DMS 273 treated with DMSO at 0.1 percent for 48 hours (cell line): ENCODE measurements around the gene SHOC2.

Source experiments
- DNase-seq: peaks from one replicate; lab custom pipeline; 2025; lab: John Stamatoyannopoulos, UW

Gene SHOC2

DNA sequence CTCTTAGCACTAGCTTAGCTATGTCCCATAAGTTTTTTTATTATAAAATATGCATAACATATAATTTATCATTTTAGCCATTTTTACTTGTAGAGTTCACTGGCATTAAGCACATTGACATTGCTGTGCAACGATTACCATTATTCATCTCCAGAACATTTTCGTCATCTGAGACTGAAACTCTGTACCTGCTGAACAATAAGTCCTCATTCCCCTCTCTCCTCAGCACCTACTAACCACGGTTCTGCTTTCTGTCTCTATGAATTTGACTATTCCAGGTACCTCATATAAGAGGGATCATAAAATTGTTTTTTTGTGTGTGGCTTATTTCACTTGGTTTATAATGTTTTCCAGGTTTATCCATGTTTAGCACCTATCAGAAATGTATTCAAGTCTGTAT lies 64.1 kb downstream of the SHOC2 start:
- no peak for DNase-seq

DNA sequence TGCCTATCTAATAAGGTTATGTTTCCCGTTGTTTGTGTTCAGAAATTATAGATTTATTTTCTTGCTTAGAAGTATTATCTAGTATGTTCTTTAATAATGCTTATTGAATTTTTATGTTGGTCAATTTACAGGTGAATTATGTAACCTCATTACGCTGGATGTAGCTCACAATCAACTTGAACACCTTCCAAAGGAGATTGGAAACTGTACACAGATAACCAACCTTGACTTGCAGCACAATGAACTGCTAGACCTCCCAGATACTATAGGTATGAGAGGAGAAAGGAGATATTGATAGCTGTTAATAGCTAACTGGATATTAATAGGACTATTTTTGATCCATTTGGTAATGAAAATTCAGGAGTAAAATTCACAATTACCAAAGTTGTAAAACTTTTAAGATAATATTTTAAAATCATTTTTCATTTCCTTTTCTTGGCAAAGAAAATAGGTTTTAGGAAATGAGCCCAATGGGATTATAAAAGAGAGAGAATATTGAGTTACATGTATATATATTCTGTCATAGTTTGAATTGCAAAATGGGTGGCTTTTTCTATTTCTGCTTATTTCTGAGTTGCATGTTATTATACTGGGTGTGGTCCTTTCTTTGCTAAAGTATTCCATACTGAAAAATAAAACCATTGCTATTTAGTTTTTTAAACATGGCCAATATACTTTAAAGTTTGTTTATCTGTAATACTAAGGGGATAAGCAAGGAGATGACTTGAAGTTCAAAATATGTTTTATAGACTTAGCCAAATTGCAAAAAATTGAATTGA lies 66.3 kb downstream of the SHOC2 start:
- no peak for DNase-seq

GRCh38 chr10:110989016-110989415 lies 69.6 kb downstream of the SHOC2 start:
- no peak for DNase-seq

DNA sequence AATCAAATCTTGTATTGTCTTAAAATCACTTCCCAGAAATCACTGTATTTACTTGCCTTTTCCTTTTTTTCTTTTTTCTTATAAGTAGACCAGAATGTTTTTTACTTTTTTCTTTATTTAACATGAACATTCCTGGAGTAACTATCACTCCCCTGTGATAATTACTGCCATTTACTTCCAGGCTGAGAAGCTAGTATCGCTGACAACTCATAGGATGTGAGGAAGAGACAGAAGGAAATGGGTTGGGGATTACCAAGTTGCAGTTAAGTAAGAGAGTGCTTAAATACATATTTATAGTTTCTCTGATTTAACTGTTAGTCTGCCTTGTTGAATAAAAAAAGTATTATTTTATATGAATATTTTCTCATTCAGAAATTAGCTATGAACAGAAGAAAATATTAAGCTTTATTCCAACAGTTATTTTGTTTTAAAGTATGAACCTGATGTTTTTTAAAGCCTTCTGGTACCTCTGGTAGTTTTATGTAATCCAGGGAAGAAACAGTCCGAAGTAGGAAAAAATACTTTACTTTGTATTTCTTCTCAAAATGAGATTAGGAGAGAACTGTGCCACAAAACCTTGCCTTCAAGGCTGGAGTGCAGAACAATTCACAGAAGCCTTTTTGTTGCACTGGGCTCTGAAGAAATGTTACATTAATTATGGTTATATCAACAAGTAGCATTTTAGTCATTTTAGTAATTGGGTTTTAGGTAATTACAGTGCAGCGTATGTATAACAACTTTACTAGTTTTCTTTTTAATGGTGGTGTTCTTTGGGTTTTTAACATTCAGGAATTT lies 72.8 kb downstream of the SHOC2 start:
- no peak for DNase-seq

- DNase-seq: no peak
Observed at GRCh38 chr10:110993024-110993693, 73.8 kb downstream of the SHOC2 start.

DNA sequence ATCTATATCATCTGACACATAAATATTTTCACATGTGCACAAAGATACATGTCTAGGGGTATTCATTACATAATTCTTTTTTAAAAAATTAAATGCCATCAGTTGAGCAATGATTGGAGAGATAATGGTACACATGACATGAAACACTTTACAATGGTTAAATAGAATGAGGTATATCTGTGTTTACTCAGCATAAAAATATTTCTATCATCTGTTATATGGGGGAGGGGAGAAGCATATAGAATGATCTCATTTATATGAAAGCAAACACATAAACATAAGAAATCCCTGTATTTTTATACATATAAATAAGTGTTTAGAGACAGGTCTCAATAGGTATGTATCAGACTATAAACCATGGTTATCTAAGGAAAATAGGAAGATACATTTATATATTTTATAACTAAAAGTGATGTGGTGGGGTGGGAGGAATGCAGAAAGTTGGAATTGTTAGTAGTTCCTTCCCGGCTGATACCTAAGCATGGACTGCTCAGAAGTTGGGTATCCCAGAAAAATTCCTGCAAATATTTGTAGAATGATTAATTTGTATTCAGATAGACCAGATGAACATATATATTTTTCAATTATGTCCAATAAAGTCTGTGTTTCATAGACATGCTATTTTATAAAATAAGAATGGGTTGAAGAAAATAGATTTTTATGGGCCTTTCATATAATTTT lies 75.1 kb downstream of the SHOC2 start:
- no peak for DNase-seq

DNA sequence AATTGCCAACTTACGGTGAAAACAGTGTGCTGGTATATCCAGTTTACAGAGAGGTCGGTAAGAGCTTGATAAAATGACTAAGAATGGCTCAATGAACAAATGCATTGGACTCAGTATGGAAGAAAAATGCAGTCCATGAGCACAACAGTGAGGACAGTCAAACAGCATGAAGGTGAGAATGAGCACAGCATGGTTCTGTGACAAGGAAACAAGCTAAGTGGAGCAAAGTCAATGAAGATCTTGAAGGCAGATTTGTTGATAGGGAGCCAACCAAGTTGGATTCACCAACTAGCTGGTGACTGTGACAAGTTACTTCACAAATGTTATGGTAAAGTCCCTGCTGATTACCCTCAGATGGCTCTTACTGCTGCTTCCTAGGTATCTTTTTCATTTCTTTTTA lies 75.9 kb downstream of the SHOC2 start:
- DNase-seq: no peak

DNA sequence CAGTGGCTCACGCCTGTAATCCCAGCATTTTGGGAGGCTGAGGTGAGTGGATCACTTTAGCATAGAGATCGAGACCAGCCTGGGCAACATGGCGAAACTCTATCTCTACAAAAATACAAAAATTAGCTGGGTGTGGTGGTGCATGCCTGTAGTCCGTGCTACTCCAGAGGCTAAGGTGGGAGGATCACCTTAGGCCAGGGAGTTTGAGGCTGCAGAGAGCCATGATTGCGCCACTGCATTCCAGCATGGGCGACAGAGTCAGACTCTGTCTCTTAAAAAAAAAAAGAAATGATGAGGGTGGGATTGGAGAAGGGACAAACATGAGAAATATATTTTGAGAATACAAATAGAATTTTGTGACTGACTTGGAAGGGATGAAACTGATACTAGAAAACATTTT lies 76.9 kb downstream of the SHOC2 start:
- DNase-seq: no peak

GRCh38 chr10:111004016-111004415 lies 84.6 kb downstream of the SHOC2 start:
- no peak for DNase-seq

- no peak for DNase-seq
Observed at GRCh38 chr10:111007486-111007885, 88.1 kb downstream of the SHOC2 start.

- no peak for DNase-seq
Observed at GRCh38 chr10:111015181-111015580, 95.8 kb downstream of the SHOC2 start.

- DNase-seq: no peak
Observed at GRCh38 chr10:111017098-111017497, 97.7 kb downstream of the SHOC2 start.

- DNase-seq: no peak
Observed at GRCh38 chr10:111018021-111018420, 98.6 kb downstream of the SHOC2 start.

DNA sequence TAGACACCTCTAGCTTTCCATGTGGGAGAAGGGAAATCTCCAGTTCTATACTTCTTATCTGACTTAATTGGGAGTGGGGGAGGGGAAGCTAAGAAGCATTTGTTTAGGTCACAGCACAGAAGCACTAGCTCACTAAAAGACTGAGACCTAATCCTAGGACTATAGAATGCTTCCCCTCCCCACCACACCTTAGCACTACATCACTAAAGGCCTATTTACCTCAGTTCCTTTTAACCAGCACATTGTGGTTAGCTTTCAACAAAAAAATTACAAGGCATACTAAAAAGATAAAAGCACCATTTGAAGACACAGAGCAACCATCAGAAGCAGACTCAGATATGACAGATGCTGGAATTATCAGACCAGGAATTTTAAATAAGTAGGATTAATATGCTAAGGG lies 103.7 kb downstream of the SHOC2 start:
- no peak for DNase-seq

- DNase-seq: no peak
Observed at GRCh38 chr10:111030042-111030750, 110.8 kb downstream of the SHOC2 start.

- DNase-seq: no peak
Observed at GRCh38 chr10:111034598-111035310, 115.3 kb downstream of the SHOC2 start.

GRCh38 chr10:111035542-111035941 lies 116.1 kb downstream of the SHOC2 start:
- no peak for DNase-seq

DNA sequence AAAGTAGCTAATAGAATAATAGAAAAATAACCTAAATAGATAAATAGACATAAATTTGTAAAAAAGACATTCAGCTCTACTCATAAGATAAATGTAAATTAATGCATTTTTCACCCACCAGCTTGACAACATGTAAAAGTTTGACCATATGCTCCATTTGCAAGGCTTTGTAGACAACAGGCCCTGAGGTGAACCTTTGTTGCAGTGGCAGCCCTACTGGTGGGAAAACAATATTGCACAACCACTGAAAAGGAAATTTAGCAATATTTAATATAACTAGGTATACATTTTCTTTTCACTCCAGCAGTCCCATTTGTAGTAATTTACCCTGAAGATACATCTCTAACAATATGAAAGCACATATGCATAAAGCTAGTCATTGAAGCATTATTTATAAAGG lies 118.5 kb downstream of the SHOC2 start:
- DNase-seq: no peak

DNA sequence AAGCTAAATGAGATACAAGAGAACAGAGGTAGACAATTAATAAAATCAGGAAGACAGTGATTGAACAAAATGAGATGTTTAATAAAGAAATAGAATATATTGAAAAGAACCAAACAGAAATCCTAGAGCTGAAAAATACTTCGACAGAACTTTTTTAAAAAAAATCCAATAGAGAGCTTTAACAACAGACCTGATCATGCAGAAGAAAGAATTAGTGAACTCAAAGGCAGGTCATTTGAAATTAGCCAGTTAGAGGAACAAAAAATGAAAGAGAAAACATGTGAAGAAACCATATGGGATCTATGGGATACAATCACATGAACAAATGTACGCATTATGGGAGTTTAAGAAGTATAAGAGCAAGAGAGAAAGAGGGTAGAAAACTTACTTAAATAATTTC lies 120.1 kb downstream of the SHOC2 start:
- no peak for DNase-seq

- no peak for DNase-seq
Observed at GRCh38 chr10:111057006-111057405, 137.6 kb downstream of the SHOC2 start.
